Measurements from ENCODE around the gene WFIKKN1.
A peak's percentile ranks its signal among the peaks of the same experiment; 100 is the strongest.

Gene WFIKKN1, protein sequence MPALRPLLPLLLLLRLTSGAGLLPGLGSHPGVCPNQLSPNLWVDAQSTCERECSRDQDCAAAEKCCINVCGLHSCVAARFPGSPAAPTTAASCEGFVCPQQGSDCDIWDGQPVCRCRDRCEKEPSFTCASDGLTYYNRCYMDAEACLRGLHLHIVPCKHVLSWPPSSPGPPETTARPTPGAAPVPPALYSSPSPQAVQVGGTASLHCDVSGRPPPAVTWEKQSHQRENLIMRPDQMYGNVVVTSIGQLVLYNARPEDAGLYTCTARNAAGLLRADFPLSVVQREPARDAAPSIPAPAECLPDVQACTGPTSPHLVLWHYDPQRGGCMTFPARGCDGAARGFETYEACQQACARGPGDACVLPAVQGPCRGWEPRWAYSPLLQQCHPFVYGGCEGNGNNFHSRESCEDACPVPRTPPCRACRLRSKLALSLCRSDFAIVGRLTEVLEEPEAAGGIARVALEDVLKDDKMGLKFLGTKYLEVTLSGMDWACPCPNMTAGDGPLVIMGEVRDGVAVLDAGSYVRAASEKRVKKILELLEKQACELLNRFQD

DNA sequence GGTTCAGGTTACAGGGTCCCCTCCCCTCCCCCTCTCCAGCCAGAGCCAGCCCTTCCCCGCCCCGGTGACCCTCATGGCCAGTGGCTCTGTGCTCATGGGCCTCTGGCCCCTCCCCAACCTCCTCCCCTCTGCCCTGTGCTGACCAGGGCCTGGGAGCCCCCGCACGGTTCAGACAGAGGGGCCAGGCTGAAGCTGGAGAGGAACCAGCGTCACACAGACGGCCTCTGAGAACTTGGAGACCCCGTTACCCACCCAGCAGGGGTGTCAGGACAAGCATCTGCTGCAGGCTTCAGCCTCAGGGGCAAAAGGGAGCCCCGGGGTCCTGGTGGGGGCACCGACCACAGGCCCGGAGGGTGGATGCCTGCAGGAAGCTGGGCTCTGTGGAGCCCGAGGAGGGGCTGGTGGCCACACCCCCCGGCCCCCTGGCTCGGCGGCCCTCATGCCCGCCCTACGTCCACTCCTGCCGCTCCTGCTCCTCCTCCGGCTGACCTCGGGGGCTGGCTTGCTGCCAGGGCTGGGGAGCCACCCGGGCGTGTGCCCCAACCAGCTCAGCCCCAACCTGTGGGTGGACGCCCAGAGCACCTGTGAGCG is at the start of gene WFIKKN1:
Gene WFIKKN1 (plus strand): TSS at position 171 of the 591 bp plus-strand sequence. CDS start 269 bp downstream, at position 440.
- DNase-seq (ENCODE audit: low read depth, low spot score) = no peak

DNA sequence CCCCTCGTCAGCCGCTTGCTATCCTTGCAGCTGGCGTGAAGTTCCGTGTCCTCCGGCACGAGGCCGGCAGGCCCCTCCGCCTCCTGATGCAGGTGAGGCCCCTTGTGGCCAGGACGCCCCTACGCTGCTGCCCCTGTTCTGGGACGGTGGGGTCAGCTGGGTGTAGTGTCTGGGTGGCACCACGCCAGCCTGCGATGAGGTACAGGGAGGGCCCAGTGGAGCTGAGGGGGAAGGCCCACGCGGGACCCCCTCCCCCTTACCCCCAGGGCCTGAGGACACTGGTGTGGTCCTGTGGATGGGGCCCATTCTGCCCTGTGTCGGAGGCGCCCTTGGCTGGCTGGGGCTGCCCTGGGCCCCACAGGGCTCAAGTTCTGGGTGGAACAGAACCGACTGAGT is 48.6 kb upstream of the WFIKKN1 start:
- no peak for DNase-seq (ENCODE audit: low read depth, low spot score)

DNA sequence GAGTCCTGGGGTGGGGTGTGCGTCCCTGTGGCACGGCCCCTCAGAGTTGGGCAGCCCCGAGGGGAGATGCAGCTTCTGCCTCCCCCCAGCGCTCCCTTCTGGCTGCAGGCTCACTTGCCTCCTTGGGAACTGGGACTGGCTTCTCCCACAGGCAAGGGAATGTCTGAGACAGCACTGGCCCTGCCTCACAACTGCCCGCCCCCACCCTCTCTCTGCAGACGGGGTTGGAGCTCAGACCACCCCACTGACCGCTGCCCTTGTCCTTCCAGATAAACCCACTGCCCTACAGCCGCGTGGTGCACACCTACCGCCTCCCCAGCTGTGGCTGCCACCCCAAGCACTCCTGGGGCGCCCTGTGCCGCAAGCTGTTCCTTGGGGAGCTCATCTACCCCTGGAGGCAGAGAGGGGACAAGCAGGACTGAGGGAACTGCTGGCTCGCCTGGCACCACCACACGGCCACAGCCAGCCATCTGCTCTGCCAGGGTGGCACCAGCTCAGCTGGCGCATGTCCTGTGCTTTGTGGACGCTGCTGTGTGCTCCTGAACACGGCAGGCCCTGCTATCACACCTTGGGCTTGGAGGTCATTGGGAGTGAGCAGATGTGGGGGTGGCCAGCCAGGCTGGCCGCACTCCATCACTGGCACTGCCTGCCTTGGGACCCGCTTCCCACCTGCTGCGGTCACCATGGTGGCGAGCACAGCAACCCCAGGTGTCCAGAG is 48.0 kb upstream of the WFIKKN1 start:
- no peak for DNase-seq (ENCODE audit: low read depth, low spot score)

DNA sequence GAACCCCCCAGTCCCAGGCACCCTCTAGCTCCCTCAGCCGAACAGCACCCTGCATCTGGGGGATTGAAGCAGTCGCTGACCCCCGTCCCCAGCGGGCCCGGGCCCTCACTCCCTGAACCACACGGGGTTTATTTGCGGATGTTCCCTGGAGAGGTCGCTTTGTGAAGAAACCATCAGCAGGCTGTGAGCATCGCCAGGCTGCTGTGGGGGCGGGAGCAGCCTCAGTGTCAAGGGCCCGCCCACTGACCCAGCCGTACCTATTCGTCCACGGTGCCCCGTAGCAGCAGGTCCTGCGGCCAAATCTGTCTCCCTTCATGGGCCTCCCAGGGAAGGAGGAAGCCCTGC is 47.3 kb upstream of the WFIKKN1 start:
- no peak for DNase-seq (ENCODE audit: low read depth, low spot score)

DNA sequence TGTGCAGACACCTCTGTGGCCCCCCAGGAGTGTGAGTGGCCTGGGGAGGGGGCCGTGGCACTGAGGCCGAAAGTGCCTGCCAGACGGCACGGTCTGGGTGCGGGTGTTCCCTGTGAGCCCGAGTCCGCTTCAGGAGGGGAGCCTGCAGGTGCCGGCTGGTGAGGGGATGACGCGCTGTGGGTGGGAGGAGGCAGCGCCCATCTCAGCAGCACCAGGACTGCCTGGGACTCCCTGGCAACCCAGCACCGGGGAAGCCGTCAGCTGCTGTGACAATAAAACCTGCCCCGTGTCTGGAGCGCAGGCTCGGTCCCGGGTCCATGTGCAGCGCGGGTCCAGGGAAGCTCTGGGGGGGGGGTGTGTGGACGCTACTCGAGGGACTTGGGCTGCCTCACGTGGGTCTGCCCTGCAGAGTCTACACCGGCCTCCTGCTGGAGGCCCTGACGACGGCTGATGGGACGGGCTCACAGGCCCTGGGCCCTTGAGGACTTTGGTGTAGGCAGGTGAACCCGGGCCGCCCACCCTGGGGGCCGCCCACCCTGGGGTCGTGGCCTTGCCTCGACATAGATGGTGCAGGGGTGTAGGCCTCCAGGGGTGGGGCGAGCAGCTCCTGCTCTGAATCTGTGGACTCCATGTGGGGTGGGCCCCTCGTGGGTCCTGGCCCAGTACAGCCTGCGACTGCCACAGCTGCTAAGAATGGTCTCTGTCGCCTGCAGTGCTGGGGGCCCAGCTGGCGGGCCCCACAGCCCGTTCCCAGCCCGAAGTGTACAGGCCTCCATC is 46.8 kb upstream of the WFIKKN1 start:
- DNase-seq (ENCODE audit: low read depth, low spot score) = no peak

DNA sequence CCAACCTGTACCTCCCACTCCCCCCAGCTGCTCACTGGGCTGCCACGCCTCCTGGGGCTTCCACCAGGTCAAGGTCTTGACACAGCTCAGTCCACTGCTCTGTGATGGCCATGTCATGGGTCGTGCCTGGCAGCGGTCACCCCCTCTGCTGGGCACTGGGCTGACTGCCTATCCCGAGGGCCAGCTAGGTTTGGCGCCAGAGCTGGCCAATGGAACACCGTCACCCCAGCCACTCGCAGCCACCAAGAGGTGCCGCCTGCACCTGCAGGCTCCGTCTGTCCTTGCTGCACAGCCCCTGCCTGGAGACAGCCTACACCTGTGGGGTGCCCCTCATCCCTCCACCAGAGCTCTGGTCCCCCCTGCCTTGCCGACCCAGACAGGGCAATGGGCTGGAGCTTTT is 45.4 kb upstream of the WFIKKN1 start:
- no peak for DNase-seq (ENCODE audit: low read depth, low spot score)

DNA sequence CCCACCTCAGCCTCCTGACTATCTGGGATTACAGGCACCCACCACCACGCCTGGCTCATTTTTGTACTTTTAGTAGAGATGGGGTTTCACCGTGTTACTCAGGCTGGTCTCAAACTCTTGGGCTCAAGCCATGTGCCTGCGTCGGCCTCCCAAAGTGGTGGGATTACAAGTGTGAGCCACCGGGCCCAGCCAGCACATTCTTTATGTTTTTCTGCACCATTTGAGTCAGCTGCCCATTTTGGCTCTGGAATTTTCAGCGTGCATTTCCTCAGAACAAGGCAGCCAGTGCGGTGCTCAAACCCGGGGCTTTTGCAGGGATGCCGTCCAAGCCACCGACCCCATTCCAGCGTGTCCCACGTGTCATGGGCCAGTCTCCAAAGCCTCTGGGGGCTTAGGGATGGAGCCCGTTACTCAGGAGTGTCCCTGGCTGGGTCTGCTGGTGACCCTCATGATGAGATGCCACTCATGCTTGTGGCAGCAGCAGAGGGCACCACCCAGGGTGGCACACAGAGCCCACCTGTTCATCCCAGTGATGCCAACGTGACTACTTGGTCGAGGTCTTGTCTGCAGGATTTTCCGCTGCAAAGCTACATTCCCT is 44.6 kb upstream of the WFIKKN1 start:
- no peak for DNase-seq (ENCODE audit: low read depth, low spot score)

DNA sequence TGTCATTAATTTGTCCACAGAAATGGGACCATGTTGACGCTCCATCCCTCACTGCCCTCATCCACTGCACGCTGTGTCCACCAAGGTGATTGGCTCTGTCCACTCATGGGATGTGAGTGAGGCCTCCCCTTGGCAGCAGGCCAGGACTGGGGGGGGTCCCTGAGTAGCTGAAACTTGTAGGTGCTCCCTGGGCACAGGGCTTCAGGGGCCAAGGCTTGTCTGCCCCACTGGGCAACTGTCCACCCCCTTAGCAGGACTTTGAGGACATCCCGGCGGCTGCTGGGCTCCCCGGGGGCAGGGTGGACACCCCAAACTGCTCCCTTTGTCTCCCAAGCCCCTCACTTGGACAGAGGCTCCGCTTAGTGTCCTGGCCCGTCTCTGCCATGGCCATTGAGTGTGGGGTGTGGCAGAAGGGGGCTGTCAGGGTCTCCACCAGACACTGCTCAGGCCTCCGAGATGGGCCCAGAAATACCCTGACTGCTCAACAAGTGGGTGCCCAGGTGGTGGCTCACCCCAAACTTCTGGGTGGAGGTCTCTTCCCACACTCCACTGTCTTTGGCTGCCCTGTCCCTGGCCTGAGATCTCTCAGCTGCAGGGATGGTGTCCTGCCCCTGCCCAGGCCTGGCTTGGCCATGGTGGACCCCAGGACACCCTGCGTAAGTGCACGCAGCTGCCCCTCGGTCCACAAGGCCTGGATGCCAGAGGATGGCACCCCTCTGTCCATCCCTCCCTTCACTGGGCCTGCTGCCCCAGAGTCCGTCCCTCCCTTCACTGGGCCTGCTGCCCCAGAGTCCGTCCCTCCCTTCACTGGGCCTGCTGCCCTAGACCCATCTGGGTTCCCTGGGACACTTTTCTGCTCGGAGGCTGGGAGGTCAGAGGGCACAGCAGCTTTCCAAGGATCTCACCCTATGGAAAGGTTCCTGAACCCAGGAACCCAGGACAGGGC is 43.9 kb upstream of the WFIKKN1 start:
- DNase-seq (ENCODE audit: low read depth, low spot score) = no peak

DNA sequence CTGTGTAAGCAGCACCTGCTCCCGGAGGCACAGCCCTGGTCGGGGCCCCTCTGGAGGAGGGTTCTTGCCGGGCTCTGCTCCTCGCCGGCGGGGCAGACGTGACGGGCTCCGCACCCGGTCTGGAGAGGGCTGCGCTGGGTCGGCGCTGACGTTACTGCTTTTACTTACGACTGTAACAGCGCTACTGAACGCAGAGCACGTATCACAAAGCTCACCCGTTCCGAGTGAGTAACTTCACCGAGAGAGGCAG is 42.2 kb upstream of the WFIKKN1 start:
- DNase-seq (ENCODE audit: low read depth, low spot score) = no peak

DNA sequence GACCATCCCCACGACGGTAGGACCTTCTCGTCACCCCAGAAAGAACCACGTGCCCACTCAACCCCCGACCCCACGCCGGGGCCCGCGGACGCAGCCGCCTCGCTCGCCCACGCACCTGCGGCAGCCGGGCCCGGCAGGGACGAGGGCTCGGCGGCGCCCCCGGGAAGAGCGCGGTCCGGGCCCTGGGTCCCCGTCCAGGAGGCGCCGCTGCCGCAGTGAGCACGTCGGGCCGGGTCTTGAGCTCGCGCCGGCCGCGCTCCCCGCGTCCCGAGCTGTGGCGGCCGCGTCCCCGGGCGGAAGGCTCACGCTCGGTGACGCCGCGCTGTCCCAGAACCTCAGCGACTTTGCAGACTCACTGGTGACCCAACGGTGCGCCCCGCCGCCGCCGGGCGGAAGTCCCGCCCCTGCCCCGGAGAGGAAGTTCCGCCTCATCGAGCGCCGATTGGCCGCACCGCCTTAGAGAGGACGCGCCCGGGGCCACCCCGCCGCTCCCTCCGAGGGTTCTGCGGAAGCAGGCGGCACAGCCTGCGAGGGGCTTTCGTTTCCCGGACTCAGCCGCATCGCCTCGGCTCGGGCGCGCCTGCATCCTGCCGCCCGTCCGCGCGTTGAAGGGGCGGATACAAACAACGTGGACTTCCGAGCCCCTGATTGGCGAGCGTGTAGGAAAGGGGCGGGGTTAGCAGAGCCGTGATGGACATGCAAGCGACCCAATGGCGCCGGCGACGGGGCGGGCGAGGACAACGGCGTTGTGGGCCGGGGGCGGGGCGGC is 41.7 kb upstream of the WFIKKN1 start:
- peak; percentile 91 for DNase-seq (ENCODE audit: low read depth, low spot score)

DNA sequence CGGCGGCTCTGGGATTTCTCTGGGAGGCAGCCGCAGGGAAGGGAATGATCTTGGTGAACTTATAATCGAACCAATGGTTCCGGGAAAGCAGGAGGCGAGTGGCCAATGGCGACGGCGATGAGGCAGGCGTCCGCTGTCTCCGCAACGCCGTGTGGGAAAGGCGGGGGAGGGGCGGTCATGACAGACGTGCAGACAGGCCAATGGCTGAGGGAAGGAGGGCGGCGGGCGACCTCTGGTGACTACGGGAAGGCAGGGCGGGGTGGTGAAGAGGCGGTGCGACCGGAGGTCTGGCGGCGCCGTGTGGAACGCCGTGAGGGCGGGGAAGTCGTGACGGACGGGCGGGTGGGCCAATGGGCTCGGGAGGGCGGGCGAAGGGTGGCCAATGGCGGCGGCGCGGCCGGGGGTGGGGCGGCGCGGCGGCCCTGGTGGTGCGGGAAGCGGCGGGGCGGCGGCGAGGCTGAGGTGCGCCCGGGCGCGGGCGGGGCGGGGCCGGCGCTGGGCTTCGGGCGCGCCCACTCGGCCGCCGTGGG is 41.1 kb upstream of the WFIKKN1 start, which contains the start of gene RAB40C:
Gene RAB40C (plus strand): TSS at position 409 of the 530 bp plus-strand sequence. CDS start 226 bp downstream, outside the sequence.
- peak; percentile 98 for DNase-seq (ENCODE audit: low read depth, low spot score)

DNA sequence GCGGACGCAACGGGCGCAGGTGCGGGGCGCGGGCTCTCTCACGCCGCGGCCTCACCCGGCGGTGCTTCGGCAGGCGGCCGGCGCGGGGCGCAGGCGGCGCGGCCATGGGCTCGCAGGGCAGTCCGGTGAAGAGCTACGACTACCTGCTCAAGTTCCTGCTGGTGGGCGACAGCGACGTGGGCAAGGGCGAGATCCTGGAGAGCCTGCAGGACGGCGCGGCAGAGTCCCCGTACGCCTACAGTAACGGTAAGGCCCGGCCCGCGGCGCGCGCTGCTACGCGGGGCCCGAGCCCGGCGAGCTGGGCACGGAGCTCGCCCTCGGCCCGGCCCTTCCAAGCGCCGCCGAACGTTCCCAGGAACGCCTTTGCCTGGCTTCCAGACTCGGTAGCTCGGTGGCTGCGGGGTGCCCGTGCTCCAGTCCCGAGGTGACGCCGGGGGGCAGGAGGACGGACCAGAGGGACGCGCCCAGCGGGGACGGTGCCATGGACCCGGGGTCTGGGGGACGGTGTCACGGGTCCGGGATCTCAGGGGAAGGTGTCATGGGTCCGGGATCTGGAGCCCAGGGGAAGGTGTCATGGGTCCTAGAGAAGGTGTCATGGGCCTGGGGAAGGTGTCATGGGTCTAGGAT is 40.5 kb upstream of the WFIKKN1 start:
- DNase-seq (ENCODE audit: low read depth, low spot score) = no peak

DNA sequence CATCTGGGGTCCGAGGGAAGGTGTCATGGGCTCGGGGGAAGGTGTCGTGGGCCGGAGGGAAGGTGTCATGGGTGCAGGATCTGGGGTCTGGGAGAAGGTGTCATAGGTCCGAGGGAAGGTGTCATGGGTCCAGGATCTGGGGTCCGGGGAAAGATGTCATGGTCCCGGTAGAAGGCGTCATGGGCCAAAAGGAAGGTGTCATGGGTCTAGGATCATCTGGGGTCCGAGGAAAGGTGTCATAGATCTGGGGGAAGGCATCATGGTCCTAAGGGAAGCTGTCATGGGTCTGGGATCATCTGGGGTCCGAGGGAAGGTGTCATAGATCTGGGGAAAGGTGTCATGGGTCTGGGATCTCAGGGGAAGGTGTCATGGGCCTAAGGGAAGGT is 40.0 kb upstream of the WFIKKN1 start:
- DNase-seq (ENCODE audit: low read depth, low spot score) = no peak

DNA sequence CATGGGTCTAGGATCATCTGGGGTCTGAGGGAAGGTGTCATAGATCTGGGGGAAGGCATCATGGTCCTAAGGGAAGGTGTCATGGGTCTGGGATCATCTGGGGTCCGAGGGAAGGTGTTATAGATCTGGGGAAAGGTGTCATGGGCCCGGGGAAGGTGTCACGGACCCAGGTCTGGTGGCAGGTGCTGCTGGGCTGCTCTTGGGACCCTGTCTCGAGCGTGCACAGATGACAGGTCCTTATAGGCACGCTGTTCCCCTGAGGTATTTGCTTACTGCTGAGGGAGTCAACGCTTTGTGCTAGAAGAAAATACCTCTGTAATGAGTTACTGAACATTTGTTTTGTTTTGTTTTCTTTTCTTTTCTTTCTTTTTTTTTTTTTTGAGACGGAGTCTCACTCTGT is 39.6 kb upstream of the WFIKKN1 start:
- DNase-seq (ENCODE audit: low read depth, low spot score) = no peak

DNA sequence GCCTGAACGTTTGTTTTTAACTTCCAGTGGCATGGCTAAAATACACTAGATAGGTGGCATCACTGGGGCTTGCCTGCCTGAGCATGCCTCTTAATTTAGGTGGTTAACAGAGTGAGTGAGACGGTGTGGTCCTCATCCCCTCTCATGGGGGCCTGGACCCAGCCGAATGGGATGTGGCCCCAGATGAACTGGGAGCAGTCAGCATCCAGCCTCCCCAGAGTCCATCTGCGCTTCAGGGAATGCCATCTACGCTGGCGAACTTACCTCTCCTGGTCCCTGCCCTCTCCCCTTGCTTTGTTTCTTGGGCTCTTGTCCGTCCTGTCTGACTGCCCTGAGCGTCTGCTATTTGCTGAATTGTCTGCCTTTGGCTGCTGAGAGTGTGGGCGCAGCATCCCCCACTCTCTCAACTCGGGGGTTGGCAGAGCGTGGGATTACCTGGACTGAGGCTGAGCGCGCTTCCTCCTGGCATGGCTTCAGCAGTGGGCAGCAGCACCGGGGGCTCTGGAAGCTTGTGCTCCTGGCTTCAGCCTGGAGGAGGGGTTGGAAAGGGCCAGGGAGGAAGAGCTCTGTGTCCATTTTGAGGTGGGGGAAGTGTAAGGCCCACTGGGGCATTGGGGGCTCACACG is 38.8 kb upstream of the WFIKKN1 start:
- DNase-seq (ENCODE audit: low read depth, low spot score) = no peak

DNA sequence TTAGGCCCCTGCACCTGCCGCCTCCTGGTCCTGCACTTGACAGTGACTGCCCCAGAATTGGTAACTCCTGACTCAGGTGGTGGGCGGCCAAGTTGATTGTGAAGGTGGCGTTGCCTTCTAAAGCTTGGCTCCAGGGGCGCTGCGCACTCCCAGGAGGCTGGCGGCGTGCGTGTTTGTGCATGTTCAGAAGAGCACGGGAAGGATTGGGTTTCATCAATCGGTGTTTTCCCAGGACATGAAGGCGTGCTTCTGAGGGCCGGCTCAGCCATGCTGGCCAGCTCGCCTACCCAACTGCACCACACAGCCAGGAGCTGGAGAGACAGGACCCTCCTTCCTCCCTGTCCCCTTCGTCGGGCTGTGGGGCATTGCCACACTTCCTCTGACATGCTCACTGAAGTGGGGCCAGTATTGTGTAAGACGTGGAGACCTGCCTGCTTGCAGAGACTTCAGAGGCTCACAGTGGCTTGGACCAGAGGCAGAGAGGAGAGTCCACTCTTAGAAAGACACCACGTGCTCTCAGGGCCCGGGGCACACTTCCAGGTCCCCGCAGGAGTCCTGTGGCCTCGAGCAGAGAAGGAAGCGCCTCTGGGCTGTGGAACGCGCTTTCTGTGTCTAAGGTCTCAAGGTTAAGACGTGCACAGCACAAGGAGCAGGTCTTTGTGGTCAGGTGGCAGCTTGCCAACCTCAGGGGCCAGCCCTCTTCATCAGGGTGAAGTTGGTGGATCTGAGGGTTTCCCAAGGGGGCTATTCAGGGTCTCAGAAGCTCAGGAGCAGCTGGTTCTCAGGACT is 38.1 kb upstream of the WFIKKN1 start:
- DNase-seq (ENCODE audit: low read depth, low spot score) = no peak

DNA sequence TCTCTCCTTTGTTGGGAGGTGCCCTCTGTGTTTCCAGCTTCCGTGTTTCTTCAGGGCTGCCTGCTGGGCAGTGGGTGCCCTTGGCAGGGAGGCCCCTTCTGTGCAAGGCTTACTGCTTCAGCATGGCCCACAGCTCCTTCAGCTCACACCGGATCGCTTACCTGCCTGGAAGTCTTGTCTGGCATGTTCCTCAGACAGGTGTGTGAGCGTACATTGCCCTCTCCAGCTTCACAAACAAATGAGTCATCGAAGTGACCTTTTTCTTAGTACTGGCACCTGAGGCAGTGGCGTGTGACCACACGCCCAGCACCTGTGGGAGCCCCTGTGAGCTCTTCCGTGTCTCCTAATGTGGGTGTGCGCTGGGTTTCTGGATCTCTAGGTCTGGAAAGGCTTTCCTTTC is 37.4 kb upstream of the WFIKKN1 start:
- DNase-seq (ENCODE audit: low read depth, low spot score) = no peak

DNA sequence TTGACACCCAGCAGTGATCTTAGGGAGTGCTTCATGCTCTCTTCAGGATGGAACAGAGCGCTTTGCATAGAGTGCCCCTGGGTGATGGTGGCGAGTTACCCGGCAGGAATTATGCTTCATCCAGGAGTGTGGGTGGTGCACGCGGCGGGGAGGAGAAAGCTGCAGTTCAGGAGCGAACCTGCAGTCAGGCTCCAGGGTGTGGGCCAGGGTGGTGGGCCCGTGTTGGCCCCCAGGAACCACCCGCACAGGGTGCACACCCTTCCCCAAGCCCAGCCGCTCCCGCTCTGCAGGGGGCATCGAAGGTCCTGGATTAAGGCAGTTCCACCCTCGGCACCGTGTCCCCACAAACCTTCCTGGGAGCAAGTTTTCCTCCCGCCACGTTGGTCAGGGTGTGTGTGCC is 37.0 kb upstream of the WFIKKN1 start:
- no peak for DNase-seq (ENCODE audit: low read depth, low spot score)
